MM.1S (cell line): ENCODE results near the gene LZIC.

Experiments used
- DNase-seq: peaks from one replicate; pipeline ENCODE4 v3.0.0-alpha.2; 2015
- H2AFZ ChIP-seq: fragments of 300-600 bp; sonication (generic); 2 replicates; pipeline ENCODE4 v1.6.0; 2016; ENCODE audit warnings: antibody characterized with exemption, low read length
- H3F3A ChIP-seq: fragments of 300-600 bp; sonication (generic); 2 replicates; pipeline ENCODE4 v1.6.1; 2016; ENCODE audit warnings: mild to moderate bottlenecking, antibody characterized with exemption, low read length, moderate library complexity, mixed read lengths; ENCODE audit not compliant: insufficient read depth
- H3K27ac ChIP-seq: fragments of 300-600 bp; sonication (generic); 2 replicates; pipeline ENCODE4 v1.5.1; 2016; ENCODE audit warnings: mild to moderate bottlenecking, low read length
- H3K27me3 ChIP-seq: fragments of 300-600 bp; sonication (generic); replicated peaks from 2 replicates; pipeline ENCODE4 v1.6.0; 2016; ENCODE audit warnings: low read length; ENCODE audit not compliant: insufficient read depth
- H3K36me3 ChIP-seq: fragments of 300-600 bp; sonication (generic); replicated peaks from 2 replicates; pipeline ENCODE4 v1.6.1; 2016; ENCODE audit warnings: mild to moderate bottlenecking, low read length, mixed read lengths; ENCODE audit not compliant: insufficient read depth
- H3K4me1 ChIP-seq: fragments of 300-600 bp; sonication (generic); 2 replicates; pipeline ENCODE4 v1.6.1; 2016; ENCODE audit warnings: low read length, mixed read lengths
- H3K4me2 ChIP-seq: fragments of 300-600 bp; sonication (generic); 2 replicates; pipeline ENCODE4 v1.6.0; 2016; ENCODE audit warnings: low read depth, low read length
- H3K4me3 ChIP-seq: fragments of 300-600 bp; sonication (generic); 2 replicates; pipeline ENCODE4 v1.5.1; 2016; ENCODE audit warnings: low read length, mixed read lengths
- H3K79me2 ChIP-seq: fragments of 300-600 bp; sonication (generic); 2 replicates; pipeline ENCODE4 v1.6.1; 2016; ENCODE audit warnings: mixed run types, low read length, mixed read lengths
- H3K9ac ChIP-seq: fragments of 300-600 bp; sonication (generic); 2 replicates; pipeline ENCODE4 v1.6.1; 2016; ENCODE audit warnings: low read length, mixed read lengths
- H3K9me2 ChIP-seq: fragments of 300-600 bp; sonication (generic); replicated peaks from 2 replicates; pipeline ENCODE4 v1.6.1; 2016; ENCODE audit warnings: mild to moderate bottlenecking, low read length, mixed read lengths; ENCODE audit not compliant: insufficient read depth
- H3K9me3 ChIP-seq: fragments of 300-600 bp; sonication (generic); replicated peaks from 2 replicates; pipeline ENCODE4 v1.6.1; 2016; ENCODE audit warnings: mild to moderate bottlenecking, low read length, mixed read lengths; ENCODE audit not compliant: insufficient read depth
- H4K20me1 ChIP-seq: fragments of 300-600 bp; sonication (generic); 2 replicates; pipeline ENCODE4 v1.6.1; 2016; ENCODE audit warnings: mild to moderate bottlenecking, low read length, moderate library complexity, mixed read lengths; ENCODE audit not compliant: insufficient read depth
- EZH2 ChIP-seq: fragments of 300-600 bp; sonication (generic); optimal IDR thresholded peaks from 2 replicates; pipeline ENCODE3; 2017; ENCODE audit warnings: low read depth, mild to moderate bottlenecking, antibody characterized with exemption, low read length, mixed read lengths
- EZH2phosphoT487 ChIP-seq: fragments of 300-600 bp; sonication (generic); IDR thresholded peaks from 2 replicates; pipeline ENCODE4 v1.6.1; 2018; ENCODE audit warnings: antibody characterized with exemption, low read length
- TF ChIP-seq, protein P1 (sequence below): fragments of 300-600 bp; sonication (generic); IDR thresholded peaks from 2 replicates; pipeline ENCODE4 v1.5.1; 2016; ENCODE audit warnings: antibody characterized with exemption, low read length, mixed read lengths

The LZIC gene

GRCh38 chr1:9892563-9893528, 50.3 kb downstream of the LZIC start:
- no peaks in the 10 kb centered on the region for H3K9me3 ChIP-seq
- no peaks in the 10 kb centered on the region for H3F3A ChIP-seq
- 0 out of 2 replicates have a peak overlapping the region, but pooled peaks have one; percentile 30 for H2AFZ ChIP-seq
- H3K27ac ChIP-seq, result no peak overlapping the region
- H3K4me3 ChIP-seq, result no peak overlapping the region
- no peak overlapping the region for H3K9ac ChIP-seq
- no peaks in the 10 kb centered on the region for H4K20me1 ChIP-seq
- H3K9me2 ChIP-seq, result no peaks in the 10 kb centered on the region
- H3K27me3 ChIP-seq, result no peaks in the 10 kb centered on the region
- no peaks in the 10 kb centered on the region for H3K4me1 ChIP-seq
- H3K4me2 ChIP-seq, result peak overlapping the region; percentile 41; the same call in 1 of the 2 replicates
- TF ChIP-seq, protein P1, sequence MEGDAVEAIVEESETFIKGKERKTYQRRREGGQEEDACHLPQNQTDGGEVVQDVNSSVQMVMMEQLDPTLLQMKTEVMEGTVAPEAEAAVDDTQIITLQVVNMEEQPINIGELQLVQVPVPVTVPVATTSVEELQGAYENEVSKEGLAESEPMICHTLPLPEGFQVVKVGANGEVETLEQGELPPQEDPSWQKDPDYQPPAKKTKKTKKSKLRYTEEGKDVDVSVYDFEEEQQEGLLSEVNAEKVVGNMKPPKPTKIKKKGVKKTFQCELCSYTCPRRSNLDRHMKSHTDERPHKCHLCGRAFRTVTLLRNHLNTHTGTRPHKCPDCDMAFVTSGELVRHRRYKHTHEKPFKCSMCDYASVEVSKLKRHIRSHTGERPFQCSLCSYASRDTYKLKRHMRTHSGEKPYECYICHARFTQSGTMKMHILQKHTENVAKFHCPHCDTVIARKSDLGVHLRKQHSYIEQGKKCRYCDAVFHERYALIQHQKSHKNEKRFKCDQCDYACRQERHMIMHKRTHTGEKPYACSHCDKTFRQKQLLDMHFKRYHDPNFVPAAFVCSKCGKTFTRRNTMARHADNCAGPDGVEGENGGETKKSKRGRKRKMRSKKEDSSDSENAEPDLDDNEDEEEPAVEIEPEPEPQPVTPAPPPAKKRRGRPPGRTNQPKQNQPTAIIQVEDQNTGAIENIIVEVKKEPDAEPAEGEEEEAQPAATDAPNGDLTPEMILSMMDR, result no peak
- TF ChIP-seq EZH2phosphoT487 (no peak), EZH2 (no peak)
- H3K79me2 ChIP-seq, result no peaks in the 10 kb centered on the region
- H3K36me3 ChIP-seq, result no peaks in the 10 kb centered on the region
- DNase-seq, result no peak

- no peaks in the 10 kb centered on the region for H4K20me1 ChIP-seq
- H2AFZ ChIP-seq, result no peak overlapping the region
- H3K4me3 ChIP-seq, result no peak overlapping the region
- H3K9ac ChIP-seq, result no peak overlapping the region
- TF ChIP-seq EZH2phosphoT487 (no peak), EZH2 (no peak)
- TF ChIP-seq, protein P1, result no peak
- H3F3A ChIP-seq, result no peaks in the 10 kb centered on the region
- no peaks in the 10 kb centered on the region for H3K79me2 ChIP-seq
- no peak overlapping the region for H3K27ac ChIP-seq
- no peak overlapping the region for H3K4me2 ChIP-seq
- H3K9me2 ChIP-seq, result no peaks in the 10 kb centered on the region
- no peaks in the 10 kb centered on the region for H3K27me3 ChIP-seq
- no peaks in the 10 kb centered on the region for H3K4me1 ChIP-seq
- DNase-seq, result no peak
- no peaks in the 10 kb centered on the region for H3K36me3 ChIP-seq
- H3K9me3 ChIP-seq, result no peaks in the 10 kb centered on the region
These were observed 52.0 kb downstream of the LZIC start for GRCh38 chr1:9891207-9891606.

- H3K4me2 ChIP-seq, result no peak overlapping the region
- no peak overlapping the region for H2AFZ ChIP-seq
- H3K36me3 ChIP-seq, result no peaks in the 10 kb centered on the region
- H3K9ac ChIP-seq, result no peak overlapping the region
- DNase-seq, result no peak
- H3K79me2 ChIP-seq, result no peaks in the 10 kb centered on the region
- H3K4me1 ChIP-seq, result no peaks in the 10 kb centered on the region
- no peak overlapping the region for H3K4me3 ChIP-seq
- no peaks in the 10 kb centered on the region for H3K27me3 ChIP-seq
- no peak overlapping the region for H3K27ac ChIP-seq
- H3K9me3 ChIP-seq, result no peaks in the 10 kb centered on the region
- H3K9me2 ChIP-seq, result no peaks in the 10 kb centered on the region
- no peaks in the 10 kb centered on the region for H3F3A ChIP-seq
- no peak for TF ChIP-seq EZH2phosphoT487
- no peak for TF ChIP-seq EZH2
- TF ChIP-seq, protein P1, result no peak
- no peaks in the 10 kb centered on the region for H4K20me1 ChIP-seq
These were observed 52.9 kb downstream of the LZIC start for GRCh38 chr1:9890224-9890731.
